Hepatocyte (in vitro differentiated cells): ENCODE data around the gene FAN1. TPM values are rescaled to one million over a fixed set of nuclear protein-coding genes. Genes with fewer than 3 reads are reported as not detected.

Experiments used
- DNase-seq: peaks from one replicate; pipeline ENCODE4 v3.0.0-alpha.2; 2016; ENCODE audit warnings: low spot score
- H2AFZ ChIP-seq: fragments of 200-600 bp; sonication (generic); 2 replicates; pipeline ENCODE4 v1.6.0; 2016; ENCODE audit warnings: antibody characterized with exemption, mild to moderate bottlenecking
- H3K27ac ChIP-seq: fragments of 200-600 bp; sonication (generic); 2 replicates; pipeline ENCODE4 v1.5.1; 2016; ENCODE audit warnings: mild to moderate bottlenecking
- H3K27me3 ChIP-seq: fragments of 200-600 bp; sonication (generic); 2 replicates; pipeline ENCODE4 v1.6.1; 2016
- H3K36me3 ChIP-seq: fragments of 200-600 bp; sonication (generic); replicated peaks from 2 replicates; pipeline ENCODE4 v1.5.1; 2016; ENCODE audit warnings: low read depth; ENCODE audit not compliant: insufficient read depth
- H3K4me1 ChIP-seq: fragments of 200-600 bp; sonication (generic); 2 replicates; pipeline ENCODE4 v1.5.1; 2016; ENCODE audit warnings: mild to moderate bottlenecking, moderate library complexity; ENCODE audit not compliant: insufficient read depth
- H3K4me2 ChIP-seq: fragments of 200-600 bp; sonication (generic); 2 replicates; pipeline ENCODE4 v1.6.0; 2016
- H3K4me3 ChIP-seq: fragments of 200-600 bp; sonication (generic); 2 replicates; pipeline ENCODE4 v1.5.1; 2016; ENCODE audit warnings: mild to moderate bottlenecking
- H3K79me2 ChIP-seq: fragments of 200-600 bp; sonication (generic); 2 replicates; pipeline ENCODE4 v1.6.0; 2017; ENCODE audit warnings: mild to moderate bottlenecking
- H3K9me2 ChIP-seq: fragments of 200-600 bp; sonication (generic); replicated peaks from 2 replicates; pipeline ENCODE4 v1.6.0; 2017; ENCODE audit warnings: mild to moderate bottlenecking; ENCODE audit not compliant: insufficient read depth
- H3K9me3 ChIP-seq: fragments of 200-600 bp; sonication (generic); 2 replicates; pipeline ENCODE4 v1.5.1; 2016; ENCODE audit warnings: low read depth, mild to moderate bottlenecking
- H4K20me1 ChIP-seq: fragments of 200-600 bp; sonication (generic); 2 replicates; pipeline ENCODE4 v1.6.0; 2016; ENCODE audit warnings: mild to moderate bottlenecking; ENCODE audit not compliant: insufficient read depth, poor library complexity, severe bottlenecking
- EZH2 ChIP-seq: fragments of 200-600 bp; sonication (generic); IDR thresholded peaks from 2 replicates; pipeline ENCODE4 v1.6.1; 2016; ENCODE audit warnings: antibody characterized with exemption, mild to moderate bottlenecking, borderline replicate concordance
- EZH2phosphoT487 ChIP-seq: fragments of 200-600 bp; sonication (generic); IDR thresholded peaks from one replicate; pipeline ENCODE4 v1.6.1; 2018; ENCODE audit warnings: antibody characterized with exemption, mild to moderate bottlenecking, low read depth, moderate library complexity; ENCODE audit not compliant: unreplicated experiment, severe bottlenecking
- WGBS: methylation state at CpG from one replicate; pipeline ENCODE4 v1.1.6; 2016; ENCODE audit warnings: low lambda C conversion rate; ENCODE audit errors: missing lambda C conversion rate; 5-methylcytosine and 5-hydroxymethylcytosine counted together
- polyA plus RNA-seq: library from polyadenylated mRNA; unstranded; fragments of >200 nt; fragmentation: Nextera tagmentation; extraction: Ambion mirVana; gene quantifications from 2 replicates; pipeline ENCODE4 v1.2.1, GENCODE V29; 2016
- total RNA-seq: library from RNA; depleted of rRNA; stranded (reverse); fragments of >200 nt; gene quantifications from 2 replicates; pipeline ENCODE4 v1.2.3, GENCODE V29; 2014
- TF ChIP-seq, protein P1 (sequence below): fragments of 200-600 bp; sonication (generic); IDR thresholded peaks from 2 replicates; pipeline ENCODE4 v1.5.1; 2016; ENCODE audit warnings: antibody characterized with exemption, mild to moderate bottlenecking; ENCODE audit not compliant: poor library complexity

FAN1 gene
- total and polyA plus RNA-seq, 2 experiments from 2014 or later, result 8.3 to 19.2 TPM

DNA sequence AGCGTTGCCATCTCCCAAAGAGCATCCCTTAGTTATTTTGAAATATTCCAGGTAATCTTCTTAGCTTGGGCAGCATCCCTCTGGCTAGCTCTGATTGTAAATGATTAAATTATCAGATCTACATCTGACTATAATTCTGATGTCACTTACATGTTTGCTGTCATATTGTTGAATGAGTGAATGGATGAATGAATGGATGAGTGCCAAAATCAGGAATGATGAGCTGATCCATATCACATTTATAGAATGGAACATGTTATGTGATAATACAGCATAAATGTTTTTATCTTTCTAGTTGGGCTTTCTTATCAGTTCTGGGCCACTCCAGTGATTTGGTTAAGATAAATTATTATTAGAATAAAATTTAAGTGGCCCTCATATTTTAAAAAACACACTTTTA lies 14.0 kb downstream of the FAN1 start:
- Histone ChIP-seq H3K9me3 (no peaks in the 10 kb centered on the region), H3K27me3 (no peaks in the 10 kb centered on the region), H3K4me3 (no peak overlapping the region), H3K9me2 (no peaks in the 10 kb centered on the region), H3K36me3 (no peaks in the 10 kb centered on the region), H3K4me1 (peaks cover 2% of the 10 kb centered on the region), H3K79me2 (peaks cover 2% of the 10 kb centered on the region), H3K27ac (no peak overlapping the region), H2AFZ (no peak overlapping the region), H4K20me1 (no peaks in the 10 kb centered on the region), H3K4me2 (no peak overlapping the region)
- 97% methylated on average over 1 of the region's 1 CpG for WGBS
- DNase-seq, result no peak
- TF ChIP-seq, protein P1, sequence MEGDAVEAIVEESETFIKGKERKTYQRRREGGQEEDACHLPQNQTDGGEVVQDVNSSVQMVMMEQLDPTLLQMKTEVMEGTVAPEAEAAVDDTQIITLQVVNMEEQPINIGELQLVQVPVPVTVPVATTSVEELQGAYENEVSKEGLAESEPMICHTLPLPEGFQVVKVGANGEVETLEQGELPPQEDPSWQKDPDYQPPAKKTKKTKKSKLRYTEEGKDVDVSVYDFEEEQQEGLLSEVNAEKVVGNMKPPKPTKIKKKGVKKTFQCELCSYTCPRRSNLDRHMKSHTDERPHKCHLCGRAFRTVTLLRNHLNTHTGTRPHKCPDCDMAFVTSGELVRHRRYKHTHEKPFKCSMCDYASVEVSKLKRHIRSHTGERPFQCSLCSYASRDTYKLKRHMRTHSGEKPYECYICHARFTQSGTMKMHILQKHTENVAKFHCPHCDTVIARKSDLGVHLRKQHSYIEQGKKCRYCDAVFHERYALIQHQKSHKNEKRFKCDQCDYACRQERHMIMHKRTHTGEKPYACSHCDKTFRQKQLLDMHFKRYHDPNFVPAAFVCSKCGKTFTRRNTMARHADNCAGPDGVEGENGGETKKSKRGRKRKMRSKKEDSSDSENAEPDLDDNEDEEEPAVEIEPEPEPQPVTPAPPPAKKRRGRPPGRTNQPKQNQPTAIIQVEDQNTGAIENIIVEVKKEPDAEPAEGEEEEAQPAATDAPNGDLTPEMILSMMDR, result no peak
- TF ChIP-seq EZH2 (no peak), EZH2phosphoT487 (no peak)

DNA sequence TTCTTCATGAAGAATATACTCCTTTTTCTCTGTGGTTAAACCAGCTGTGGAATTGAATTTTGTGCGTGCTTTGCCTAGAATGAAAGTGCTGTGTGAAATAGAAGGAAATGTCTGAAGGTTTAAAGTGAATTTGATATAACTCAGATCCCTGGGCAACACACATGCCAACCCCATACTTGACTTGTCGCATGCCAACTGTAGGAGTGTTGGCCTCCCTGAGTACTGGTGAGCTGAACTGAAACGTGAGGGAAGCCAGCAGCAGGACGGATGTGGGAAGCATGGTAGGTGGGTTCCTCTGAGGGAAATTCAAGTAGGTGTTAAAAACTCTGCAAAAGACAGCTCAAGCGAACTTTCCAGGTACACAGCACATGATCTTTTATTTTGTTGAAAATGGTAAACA lies 14.7 kb downstream of the FAN1 start:
- Histone ChIP-seq H3K27ac (no peak overlapping the region), H3K4me1 (peaks cover 5% of the 10 kb centered on the region), H3K4me2 (no peak overlapping the region), H3K36me3 (no peaks in the 10 kb centered on the region), H3K79me2 (peaks cover 2% of the 10 kb centered on the region), H3K9me3 (no peaks in the 10 kb centered on the region), H3K27me3 (no peaks in the 10 kb centered on the region), H3K9me2 (no peaks in the 10 kb centered on the region), H4K20me1 (no peaks in the 10 kb centered on the region), H3K4me3 (no peak overlapping the region), H2AFZ (no peak overlapping the region)
- 95% methylated on average over 5 of the region's 5 CpGs for WGBS
- DNase-seq, result no peak
- TF ChIP-seq, protein P1, result no peak
- TF ChIP-seq EZH2phosphoT487 (no peak), EZH2 (no peak)

DNA sequence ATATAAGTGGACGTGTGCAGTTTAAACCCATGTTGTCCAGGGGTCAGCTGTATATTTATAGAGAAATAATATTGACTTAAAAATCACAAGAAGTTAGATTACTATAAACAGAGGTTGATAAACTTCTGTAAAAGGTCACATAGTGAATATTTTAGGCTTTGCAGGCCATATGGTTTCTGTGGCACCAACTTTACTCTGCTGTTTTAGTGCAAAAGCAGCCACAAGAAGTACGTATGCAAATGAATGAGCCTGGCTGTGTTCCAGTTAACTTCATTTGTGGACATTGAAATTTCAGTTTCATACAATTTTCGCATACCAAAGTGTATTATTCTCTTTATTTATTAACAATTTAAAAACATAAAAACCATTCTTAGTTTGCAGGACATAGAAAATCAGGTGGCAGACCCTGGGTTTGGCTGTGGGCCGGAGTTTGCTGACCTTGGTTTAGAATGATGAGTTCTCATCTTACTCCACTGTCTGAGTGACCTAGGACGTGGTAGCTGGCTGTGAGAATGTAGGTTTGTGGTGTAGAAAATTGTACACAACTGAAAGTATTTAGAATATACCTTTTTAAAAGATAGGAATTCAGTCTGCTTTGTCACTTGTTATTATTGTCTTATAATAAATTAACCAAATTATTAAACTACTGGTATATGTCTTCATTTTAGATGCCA lies 16.3 kb downstream of the FAN1 start:
- no peak overlapping the region for H3K4me3 ChIP-seq
- H3K9me3 ChIP-seq, result no peaks in the 10 kb centered on the region
- H3K27ac ChIP-seq, result no peak overlapping the region
- H2AFZ ChIP-seq, result no peak overlapping the region
- WGBS, result 93% methylated on average over 5 of the region's 5 CpGs
- no peak for DNase-seq
- no peaks in the 10 kb centered on the region for H3K27me3 ChIP-seq
- no peaks in the 10 kb centered on the region for H3K36me3 ChIP-seq
- H3K4me1 ChIP-seq, result peaks cover 5% of the 10 kb centered on the region
- TF ChIP-seq EZH2phosphoT487 (no peak), EZH2 (no peak)
- TF ChIP-seq, protein P1, result no peak
- no peak overlapping the region for H3K4me2 ChIP-seq
- no peaks in the 10 kb centered on the region for H3K9me2 ChIP-seq
- H3K79me2 ChIP-seq, result peaks cover 2% of the 10 kb centered on the region
- H4K20me1 ChIP-seq, result no peaks in the 10 kb centered on the region
